ENCODE data around the gene ADAMTSL1. TPM values are rescaled to one million over a fixed set of nuclear protein-coding genes. Genes with fewer than 3 reads are reported as not detected.

The ADAMTSL1 gene
- total and polyA plus RNA-seq, 2 donors from 2014 or later, result 3.0 to 27.3 TPM

- H3K4me1 ChIP-seq (ENCODE audit: control insufficient read depth in 2 of 3, insufficient read depth in 2 of 3, low read depth in 1 of 3, low read length in 3 of 3), result no peaks in the 10 kb centered on the region
- DNase-seq, result no peak
- no peak overlapping the region for H3K4me3 ChIP-seq (ENCODE audit: low read length in 3 of 3)
- FAIRE-seq, result no peak
- H3K9me3 ChIP-seq (ENCODE audit: control insufficient read depth in 2 of 3, insufficient read depth in 1 of 3, low read length in 3 of 3), result no peaks in the 10 kb centered on the region
- intact Hi-C loops (cut with DNase I), result no loop called here
- no peaks in the 10 kb centered on the region for H3K27me3 ChIP-seq (ENCODE audit: control insufficient read depth, insufficient read depth, low read length)
- H3K36me3 ChIP-seq (ENCODE audit: control insufficient read depth in 2 of 3, insufficient read depth in 3 of 3, low read length in 3 of 3), result no peaks in the 10 kb centered on the region
- H3K9ac ChIP-seq (ENCODE audit: low read length in 3 of 3), result no peak overlapping the region
- no peak overlapping the region for H3K27ac ChIP-seq (ENCODE audit: low read depth in 2 of 2, low read length in 2 of 2)
- TF ChIP-seq CTCF (IDR thresholded peaks at IDR 0.05; ENCODE audit: borderline replicate concordance, extremely low read depth, insufficient read depth), result no peak
Measured at GRCh38 chr9:18936094-18936871, 462.3 kb downstream of the ADAMTSL1 start.

- Histone ChIP-seq H3K27ac (ENCODE audit: low read depth in 2 of 2, low read length in 2 of 2) (no peak overlapping the region), H3K9me3 (ENCODE audit: control insufficient read depth in 2 of 3, insufficient read depth in 1 of 3, low read length in 3 of 3) (no peaks in the 10 kb centered on the region), H3K4me3 (ENCODE audit: low read length in 3 of 3) (no peak overlapping the region), H3K27me3 (ENCODE audit: control insufficient read depth, insufficient read depth, low read length) (no peaks in the 10 kb centered on the region), H3K9ac (ENCODE audit: low read length in 3 of 3) (no peak overlapping the region), H3K4me1 (ENCODE audit: control insufficient read depth in 2 of 3, insufficient read depth in 2 of 3, low read depth in 1 of 3, low read length in 3 of 3) (no peaks in the 10 kb centered on the region), H3K36me3 (ENCODE audit: control insufficient read depth in 2 of 3, insufficient read depth in 3 of 3, low read length in 3 of 3) (no peaks in the 10 kb centered on the region)
- DNase-seq (no peak), FAIRE-seq (no peak)
- TF ChIP-seq CTCF (IDR thresholded peaks at IDR 0.05; ENCODE audit: borderline replicate concordance, extremely low read depth, insufficient read depth), result no peak
- intact Hi-C loops (cut with DNase I), result no loop called here
Measured at GRCh38 chr9:18939943-18940342, 466.0 kb downstream of the ADAMTSL1 start.

- DNase-seq (no peak), FAIRE-seq (no peak)
- Histone ChIP-seq H3K4me1 (ENCODE audit: control insufficient read depth in 2 of 3, insufficient read depth in 2 of 3, low read depth in 1 of 3, low read length in 3 of 3) (no peaks in the 10 kb centered on the region), H3K9me3 (ENCODE audit: control insufficient read depth in 2 of 3, insufficient read depth in 1 of 3, low read length in 3 of 3) (no peaks in the 10 kb centered on the region), H3K4me3 (ENCODE audit: low read length in 3 of 3) (no peak overlapping the region), H3K27ac (ENCODE audit: low read depth in 2 of 2, low read length in 2 of 2) (no peak overlapping the region), H3K27me3 (ENCODE audit: control insufficient read depth, insufficient read depth, low read length) (no peaks in the 10 kb centered on the region), H3K36me3 (ENCODE audit: control insufficient read depth in 2 of 3, insufficient read depth in 3 of 3, low read length in 3 of 3) (no peaks in the 10 kb centered on the region), H3K9ac (ENCODE audit: low read length in 3 of 3) (no peak overlapping the region)
- TF ChIP-seq CTCF (IDR thresholded peaks at IDR 0.05; ENCODE audit: borderline replicate concordance, extremely low read depth, insufficient read depth), result no peak
- intact Hi-C loops (cut with DNase I), result no loop called here
Measured at GRCh38 chr9:18941060-18941740, 467.2 kb downstream of the ADAMTSL1 start.
